Breast epithelium (tissue), 4 donors: ENCODE results near the gene COLEC11. TPM values are rescaled to one million over a fixed set of nuclear protein-coding genes. Genes with fewer than 3 reads are reported as not detected.
A peak's percentile ranks its signal among the peaks of the same experiment; 100 is the strongest.
"Not testable (repeated sequence)": the region's sequence is repeated elsewhere in the genome, so short reads cannot be mapped to it uniquely, and the experiment has no call there.

Experiments used
- DNase-seq, 2 donors: peaks; one replicate each; pipeline ENCODE4 v3.0.0-alpha.2; 2019; ENCODE audit warnings: low spot score in 2 of 2
- H3K27ac ChIP-seq, 2 donors: fragments of 200-600 bp; sonication (generic) in 1 of 2; one replicate each; pipeline ENCODE4 v1.5.1; 2016 to 2019; ENCODE audit warnings: mild to moderate bottlenecking in 1 of 2
- H3K27me3 ChIP-seq, 2 donors: fragments of 200-600 bp; sonication (generic) in 1 of 2; one replicate each; pipeline versions ENCODE4 v1.5.1 to v1.6.0; 2017 to 2019; ENCODE audit warnings: control low read depth in 1 of 2, mild to moderate bottlenecking in 1 of 2
- H3K36me3 ChIP-seq: fragments of 200-600 bp; one replicate; pipeline ENCODE4 v1.5.1; 2019
- H3K4me1 ChIP-seq, 2 donors: fragments of 200-600 bp; sonication (generic); one replicate each; pipeline ENCODE4 v1.5.1; 2016 to 2019; ENCODE audit warnings: control low read depth in 1 of 2
- H3K4me3 ChIP-seq, 3 donors: fragments of 200-600 bp; sonication (generic); 1 replicate in 2 of 3; 2 replicates in 1 of 3; pipeline ENCODE4 v1.5.1; 2016 to 2019; ENCODE audit warnings: mild to moderate bottlenecking in 3 of 3, moderate library complexity in 2 of 3
- H3K9me3 ChIP-seq, 2 donors: fragments of 200-600 bp; sonication (generic) in 1 of 2; one replicate each; pipeline ENCODE4 v1.5.1; 2016 to 2019; ENCODE audit warnings: control low read depth in 1 of 2
- CTCF ChIP-seq, 3 donors: fragments of 450-650 bp; IDR thresholded peaks; one replicate each; pipeline ENCODE4 v1.5.1; 2016 to 2017; ENCODE audit warnings: antibody characterized with exemption in 3 of 3, mild to moderate bottlenecking in 3 of 3, moderate library complexity in 3 of 3
- POLR2A ChIP-seq: fragments of 450-650 bp; IDR thresholded peaks from one replicate; pipeline ENCODE4 v1.6.1; 2016; ENCODE audit warnings: antibody characterized with exemption, mild to moderate bottlenecking, moderate library complexity
- POLR2AphosphoS5 ChIP-seq, 3 donors: sonication (generic); formaldehyde crosslinking; IDR thresholded peaks; one replicate each; pipeline ENCODE4 v1.6.1; 2017; ENCODE audit warnings: antibody characterized with exemption in 3 of 3
- intact Hi-C: fragments of 100-400 bp; cut with DNase I; formaldehyde crosslinking; loops from one replicate; pipeline ENCODE4 v1.15.1; 2023; ENCODE audit warnings: low total_unique reads
- total RNA-seq, 3 donors: library from RNA; depleted of rRNA; stranded (reverse); fragments of >200 nt; gene quantifications; one replicate each; pipeline ENCODE4 v1.1.0, GENCODE V29; 2016

The COLEC11 gene
- total RNA-seq, 3 donors from 2014 or later, result 0.33 to 1.9 (median 1.0) TPM

DNA sequence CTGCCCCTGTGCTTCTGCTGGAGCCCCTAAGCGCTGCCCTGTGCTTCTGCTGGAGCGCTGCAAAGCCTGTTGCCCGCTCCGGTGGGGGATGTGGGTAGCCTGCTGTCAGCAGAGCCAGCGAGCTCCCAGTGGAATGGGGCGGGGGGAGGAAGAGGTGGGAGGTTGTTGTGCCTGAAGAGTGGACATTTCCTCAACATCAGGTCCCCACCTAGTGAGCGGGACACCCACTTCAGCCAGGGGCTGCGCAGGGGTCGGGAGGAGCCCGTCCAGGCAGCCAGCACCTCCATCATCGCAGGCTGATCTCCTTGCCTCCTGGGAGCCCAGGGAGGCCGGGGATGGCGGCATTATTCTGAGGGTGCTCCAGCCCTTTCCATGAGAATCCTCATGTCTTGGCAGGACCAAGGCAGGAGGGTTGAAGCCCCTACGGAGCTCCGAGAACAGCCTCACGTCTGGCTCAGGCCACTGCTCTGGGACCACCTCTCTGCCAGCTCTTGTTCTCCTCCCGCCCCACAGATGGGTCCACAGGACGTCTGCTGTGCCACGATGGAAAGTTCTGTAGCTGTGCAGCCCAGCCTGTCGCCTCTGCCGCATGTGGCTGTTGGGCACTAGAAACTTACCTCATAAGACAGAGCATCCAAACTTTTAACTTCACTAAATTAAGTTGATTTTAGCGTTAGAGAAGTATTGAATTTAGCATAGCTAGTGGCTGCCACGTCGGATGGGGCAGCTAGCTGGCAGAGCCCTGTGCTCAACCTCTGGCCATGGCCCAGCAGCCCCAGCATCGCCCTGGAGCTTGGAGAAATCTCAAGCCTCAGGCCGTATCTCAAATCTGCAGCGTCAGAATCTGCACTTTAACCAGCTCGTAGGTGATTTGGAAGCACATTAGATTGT lies 61.2 kb downstream of the COLEC11 start:
- no peaks in the 10 kb centered on the region for H3K36me3 ChIP-seq
- no peaks in the 10 kb centered on the region for H3K9me3 ChIP-seq
- H3K27ac ChIP-seq, result no peak overlapping the region
- intact Hi-C loops, result no loop called here
- TF ChIP-seq CTCF (IDR thresholded peaks at IDR 0.05) (no peak), POLR2A (no peak), POLR2AphosphoS5 (IDR thresholded peaks at IDR 0.05) (no peak)
- no peaks in the 10 kb centered on the region for H3K4me1 ChIP-seq
- no peak for DNase-seq
- H3K27me3 ChIP-seq, result no peaks in the 10 kb centered on the region
- no peak overlapping the region for H3K4me3 ChIP-seq

DNA sequence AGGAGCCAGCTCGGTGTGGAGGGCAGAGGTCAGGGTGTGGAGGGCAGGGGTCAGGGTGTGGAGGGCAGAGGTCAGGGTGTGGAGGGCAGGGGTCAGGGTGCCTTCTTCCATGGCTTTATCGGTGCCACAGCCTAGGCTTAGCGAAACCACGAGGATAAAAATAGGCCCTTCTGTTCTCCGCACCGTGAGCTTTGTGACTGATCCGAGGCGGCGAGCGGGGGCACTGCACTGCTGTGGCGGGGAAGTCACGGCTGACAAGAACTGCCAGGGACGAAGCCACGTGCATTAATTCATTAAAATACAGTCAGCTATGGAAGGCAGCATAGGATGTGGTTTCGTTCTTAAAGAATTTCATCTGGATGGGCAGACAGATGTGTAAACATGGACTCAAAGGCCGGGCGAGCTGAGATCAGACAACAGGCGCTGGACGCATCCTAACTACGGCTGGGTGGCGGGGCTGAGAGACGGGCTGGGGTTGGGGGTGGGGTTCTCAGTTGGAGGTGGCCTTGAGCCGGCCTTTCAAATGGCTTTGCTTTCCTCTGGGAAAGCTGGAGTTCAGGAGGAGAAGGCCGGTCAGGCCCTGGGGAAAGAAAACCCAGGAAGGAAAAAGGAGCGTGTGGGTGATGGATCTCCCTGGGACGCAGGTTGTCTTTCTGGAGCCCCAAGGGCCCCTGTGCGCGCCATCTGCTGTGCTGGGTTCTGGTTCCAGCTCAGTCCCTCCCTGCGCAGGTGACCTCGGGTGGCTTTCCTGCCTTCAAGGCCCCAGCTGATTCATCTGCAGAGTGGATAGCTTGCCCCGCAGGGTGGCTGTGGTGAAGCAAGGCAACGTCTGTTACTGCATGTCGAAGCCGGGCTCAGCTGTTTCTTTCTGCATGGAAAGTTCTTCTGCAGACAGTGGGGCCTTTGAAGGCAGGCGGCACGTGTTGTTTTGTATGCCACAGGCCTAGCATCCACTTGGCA lies 62.1 kb downstream of the COLEC11 start:
- Histone ChIP-seq H3K4me1 (no peaks in the 10 kb centered on the region), H3K27me3 (no peaks in the 10 kb centered on the region), H3K9me3 (no peaks in the 10 kb centered on the region), H3K4me3 (no peak overlapping the region), H3K27ac (no peak overlapping the region), H3K36me3 (no peaks in the 10 kb centered on the region)
- intact Hi-C loops, result no loop called here
- DNase-seq, result no peak
- TF ChIP-seq POLR2A (no peak), POLR2AphosphoS5 (IDR thresholded peaks at IDR 0.05) (no peak), CTCF (IDR thresholded peaks at IDR 0.05) (no peak)

GRCh38 chr2:3657881-3658280 lies 63.0 kb downstream of the COLEC11 start, which contains the start of gene ALLC:
ALLC (plus strand) TSS chr2:3658200; CDS start chr2:3671158, 12,958 bp downstream.
- intact Hi-C loops, result no loop called here
- DNase-seq, result no peak
- H3K36me3 ChIP-seq, result no peaks in the 10 kb centered on the region

DNA sequence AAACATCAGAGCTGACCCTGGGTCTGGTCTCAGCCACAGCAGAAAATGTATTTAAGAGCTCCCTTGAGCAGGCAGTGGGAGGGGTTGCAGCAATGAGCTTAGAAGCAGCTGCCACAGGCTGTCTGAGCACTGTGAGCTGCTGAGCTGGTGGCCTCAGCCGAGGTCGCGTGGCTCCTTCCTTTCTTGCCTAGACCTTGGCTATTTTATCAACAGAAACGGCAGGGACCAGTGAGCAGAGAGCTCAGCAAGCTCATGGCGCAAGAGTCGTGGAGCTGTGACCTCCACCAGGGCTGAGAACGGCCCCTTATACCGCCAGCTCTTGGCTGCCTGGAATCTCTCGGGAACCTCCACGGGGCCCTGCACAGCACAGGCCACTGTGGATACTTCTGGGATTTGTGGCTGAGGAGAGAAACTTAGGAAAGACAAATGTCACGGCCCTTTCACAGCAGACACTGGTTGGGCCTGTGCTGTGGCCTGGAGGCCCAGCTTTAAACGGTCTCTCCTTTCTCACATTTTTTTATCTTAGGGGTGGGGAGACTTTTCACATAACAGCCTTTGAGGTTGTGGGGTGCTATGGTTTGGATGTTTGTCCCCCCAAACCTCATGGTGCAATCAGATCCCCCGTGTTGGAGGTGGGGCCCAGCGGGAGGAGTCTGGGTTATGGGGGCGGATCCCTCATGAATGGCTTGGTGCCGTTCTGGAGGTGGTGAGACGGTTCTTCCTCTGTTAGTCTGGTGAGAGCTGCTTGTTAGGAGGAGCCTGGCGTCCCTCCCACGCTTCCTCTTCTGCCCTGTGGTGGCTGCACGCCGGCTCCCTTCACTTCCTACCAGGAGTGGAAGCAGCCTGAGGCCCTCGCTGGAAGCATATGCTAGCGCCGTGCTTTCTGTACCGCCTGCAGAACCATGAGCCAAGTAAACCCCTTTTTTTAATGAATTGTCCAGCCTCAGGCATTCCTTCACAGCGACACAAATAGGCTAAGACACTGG lies 64.8 kb downstream of the COLEC11 start:
- Histone ChIP-seq H3K4me1 (no peaks in the 10 kb centered on the region), H3K9me3 (no peaks in the 10 kb centered on the region), H3K27ac (peak overlapping the region in 1 of 2 donors; percentile 26), H3K4me3 (no peak overlapping the region), H3K36me3 (no peaks in the 10 kb centered on the region), H3K27me3 (no peaks in the 10 kb centered on the region)
- TF ChIP-seq POLR2A (no peak), CTCF (IDR thresholded peaks at IDR 0.05) (no peak), POLR2AphosphoS5 (IDR thresholded peaks at IDR 0.05) (no peak)
- no peak for DNase-seq
- intact Hi-C loops, result no loop called here

More at GRCh38 chr2:3657881-3658280, 63.0 kb downstream of the COLEC11 start, which contains the start of gene ALLC:
- H3K9me3 ChIP-seq, result no peaks in the 10 kb centered on the region
- H3K4me1 ChIP-seq, result no peaks in the 10 kb centered on the region
- H3K27ac ChIP-seq, result no peak within 1 kb of the TSS
- TF ChIP-seq POLR2AphosphoS5 (IDR thresholded peaks at IDR 0.05) (no peak), POLR2A (no peak), CTCF (IDR thresholded peaks at IDR 0.05) (no peak)
- H3K4me3 ChIP-seq, result no peak within 1 kb of the TSS
- H3K27me3 ChIP-seq, result no peaks in the 10 kb centered on the region

DNA sequence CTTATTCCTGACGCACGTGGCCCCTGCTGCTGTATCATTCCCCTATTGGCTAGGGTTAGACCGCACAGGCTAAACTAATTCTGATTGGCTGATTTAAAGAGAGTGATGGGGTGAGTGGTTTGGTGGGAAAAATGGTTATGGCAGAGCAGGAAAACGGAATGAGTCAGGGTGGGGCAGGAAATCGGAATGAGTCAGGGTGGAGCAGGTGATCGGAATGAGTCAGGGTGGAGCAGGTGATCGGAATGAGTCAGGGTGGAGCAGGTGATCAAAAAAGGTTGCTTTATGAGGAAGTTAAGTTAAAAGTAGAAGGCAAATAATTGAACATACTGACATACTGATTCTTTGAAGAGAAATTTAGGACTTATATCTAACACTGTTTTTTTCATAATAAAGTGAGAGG lies 65.7 kb downstream of the COLEC11 start:
- H3K4me1 ChIP-seq, H3K9me3 ChIP-seq, DNase-seq, H3K36me3 ChIP-seq, H3K4me3 ChIP-seq, intact Hi-C loops, H3K27me3 ChIP-seq, H3K27ac ChIP-seq: not testable (repeated sequence)
